ENCODE data around the gene SIDT2.
"Not testable (repeated sequence)": the region's sequence is repeated elsewhere in the genome, so short reads cannot be mapped to it uniquely, and the experiment has no call there.

SIDT2 gene

GRCh38 chr11:117205211-117205818 is 26.8 kb downstream of the SIDT2 start:
- DNase-seq: no peak

- DNase-seq: not testable (repeated sequence)
These were observed 27.6 kb downstream of the SIDT2 start for GRCh38 chr11:117206111-117206510.

DNA sequence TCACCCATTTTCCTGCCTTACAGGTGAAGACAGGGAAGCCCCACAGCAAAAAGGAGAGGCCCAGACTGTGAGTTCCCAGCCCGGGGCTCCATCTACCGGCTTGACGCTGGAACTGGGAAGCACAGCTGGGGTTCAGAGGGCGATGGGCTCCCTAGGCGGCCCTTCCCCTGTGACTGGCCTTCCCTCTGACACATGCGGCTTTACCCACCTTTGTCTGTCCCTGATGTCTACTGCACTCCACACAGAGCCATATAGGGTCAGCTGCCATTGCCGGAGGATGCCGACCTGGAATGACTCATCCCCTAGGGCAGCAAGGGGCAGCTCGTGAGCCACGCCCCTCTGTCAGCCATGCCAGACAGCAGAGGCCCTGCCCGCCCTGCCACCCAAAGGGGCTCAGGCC is 28.3 kb downstream of the SIDT2 start:
- DNase-seq: not testable (repeated sequence)

DNA sequence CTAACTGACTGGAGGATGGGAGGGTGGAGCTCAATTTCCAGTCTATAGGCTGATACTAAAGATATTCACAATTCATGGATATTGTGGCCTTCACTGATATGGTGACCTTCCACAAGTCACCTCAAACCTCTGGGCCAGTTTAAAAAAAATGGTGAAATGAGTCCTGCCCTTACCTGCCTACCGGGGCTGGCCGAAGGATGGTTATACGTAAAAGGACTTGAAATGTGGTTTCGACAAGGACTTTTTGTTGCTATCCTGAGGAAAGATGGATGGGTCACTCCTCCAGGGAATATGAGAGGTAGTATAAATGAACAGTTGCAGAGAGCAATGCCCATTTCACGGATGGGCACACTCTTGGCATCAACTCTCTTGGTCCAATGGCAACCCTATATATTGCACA is 28.9 kb downstream of the SIDT2 start:
- DNase-seq: not testable (repeated sequence)

GRCh38 chr11:117208710-117209109 is 30.2 kb downstream of the SIDT2 start:
- DNase-seq: not testable (repeated sequence)

DNA sequence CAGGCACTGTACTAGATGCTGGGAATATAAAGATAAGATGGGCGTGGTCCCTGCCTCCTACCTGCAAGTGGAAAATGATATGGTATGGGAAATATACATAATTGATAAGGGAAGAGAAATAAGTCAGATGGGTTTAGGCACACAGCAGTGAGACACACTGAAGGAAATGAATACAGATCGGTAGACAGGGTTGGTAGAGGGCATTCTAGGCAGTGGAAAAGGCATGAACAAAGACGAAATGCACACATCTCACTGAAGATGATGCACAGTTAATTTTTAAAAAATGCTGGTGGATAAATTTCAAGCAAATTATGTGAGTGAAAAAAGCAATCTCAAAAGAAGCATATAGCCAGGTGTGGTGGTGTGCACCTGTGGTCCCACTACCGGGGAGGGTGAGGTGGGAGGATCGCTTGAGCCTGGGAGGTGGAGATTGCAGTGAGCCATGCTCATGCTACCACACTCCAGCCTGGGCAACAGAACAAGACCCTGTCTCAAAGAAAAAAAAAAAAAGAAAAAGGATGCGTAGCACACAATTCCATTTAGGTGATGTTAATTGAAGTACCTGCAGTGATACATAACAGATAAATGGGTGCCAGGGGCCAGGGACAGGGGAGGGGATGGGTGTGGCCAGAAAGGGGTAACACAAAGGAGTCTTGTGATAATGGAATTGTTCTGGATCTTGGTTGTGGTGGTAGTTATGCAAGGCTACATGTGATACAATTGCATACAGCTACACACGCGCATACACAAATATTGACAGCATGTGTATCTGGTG is 31.0 kb downstream of the SIDT2 start:
- DNase-seq: not testable (repeated sequence)

- DNase-seq: no peak
These were observed 32.1 kb downstream of the SIDT2 start for GRCh38 chr11:117210620-117211019.

DNA sequence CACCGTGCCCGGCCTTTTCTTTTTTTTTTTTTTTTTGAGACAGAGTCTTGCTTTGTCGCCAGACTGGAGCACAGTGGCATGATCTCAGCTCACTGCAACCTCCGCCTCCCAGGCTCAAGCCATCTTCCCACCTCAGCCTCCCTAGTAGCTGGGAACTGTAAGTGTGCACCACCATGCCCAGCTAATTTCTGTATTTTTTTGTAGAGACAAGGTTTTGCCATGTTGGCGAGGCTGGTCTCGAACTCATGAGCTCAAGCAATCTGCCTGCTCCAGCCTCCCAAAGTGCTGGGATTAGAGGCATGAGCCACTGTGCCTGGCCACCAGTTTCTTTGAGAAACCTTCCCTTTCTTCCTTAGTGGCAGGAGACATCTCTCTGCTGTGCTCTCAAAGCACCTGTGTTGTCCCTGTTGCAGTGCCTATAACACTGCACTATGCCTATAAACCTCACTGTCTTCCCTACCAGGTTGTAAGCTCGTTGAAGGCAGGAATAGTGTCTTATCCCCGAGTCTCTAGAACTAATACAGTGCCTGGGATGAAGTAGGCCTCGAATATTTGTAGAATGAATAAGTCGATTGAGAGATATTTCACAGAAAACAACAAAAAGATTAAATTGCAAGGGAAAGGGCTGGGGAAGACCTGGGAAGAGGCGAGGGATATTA is 34.3 kb downstream of the SIDT2 start:
- no peak for DNase-seq

DNA sequence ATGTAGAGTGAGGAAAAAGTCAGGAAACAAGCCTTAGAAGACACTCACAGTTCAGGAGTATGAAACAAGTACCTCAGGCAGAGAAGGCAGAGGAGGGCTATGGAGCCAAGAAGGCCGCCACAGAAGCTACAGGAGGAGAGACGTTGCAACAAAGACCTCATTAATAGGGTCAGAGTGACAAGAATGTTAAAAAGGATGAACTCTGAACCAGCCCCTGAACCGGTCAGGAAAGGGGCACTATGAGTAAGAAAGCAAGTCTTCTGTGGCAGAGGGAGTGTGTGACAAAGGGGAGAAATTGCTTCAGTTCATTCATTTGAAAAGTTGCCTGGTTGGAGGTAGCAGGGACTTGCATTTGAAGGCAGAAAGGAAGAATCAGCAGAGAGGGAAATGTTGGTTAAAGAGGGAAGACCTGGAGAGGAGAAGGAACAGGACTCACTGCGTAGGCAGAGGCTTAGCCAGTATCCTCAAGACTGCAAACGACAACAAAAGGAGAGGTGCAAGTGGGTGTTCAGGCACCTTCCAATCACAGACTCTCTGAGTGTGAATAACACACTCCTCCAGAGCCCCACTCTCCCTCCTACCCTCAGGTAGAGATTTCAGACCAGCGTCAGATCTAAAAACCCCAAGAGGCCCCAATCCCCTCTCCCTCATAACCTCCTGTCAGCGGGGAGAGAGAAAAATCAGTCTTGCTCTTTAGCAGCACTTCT is 36.0 kb downstream of the SIDT2 start:
- no peak for DNase-seq

DNA sequence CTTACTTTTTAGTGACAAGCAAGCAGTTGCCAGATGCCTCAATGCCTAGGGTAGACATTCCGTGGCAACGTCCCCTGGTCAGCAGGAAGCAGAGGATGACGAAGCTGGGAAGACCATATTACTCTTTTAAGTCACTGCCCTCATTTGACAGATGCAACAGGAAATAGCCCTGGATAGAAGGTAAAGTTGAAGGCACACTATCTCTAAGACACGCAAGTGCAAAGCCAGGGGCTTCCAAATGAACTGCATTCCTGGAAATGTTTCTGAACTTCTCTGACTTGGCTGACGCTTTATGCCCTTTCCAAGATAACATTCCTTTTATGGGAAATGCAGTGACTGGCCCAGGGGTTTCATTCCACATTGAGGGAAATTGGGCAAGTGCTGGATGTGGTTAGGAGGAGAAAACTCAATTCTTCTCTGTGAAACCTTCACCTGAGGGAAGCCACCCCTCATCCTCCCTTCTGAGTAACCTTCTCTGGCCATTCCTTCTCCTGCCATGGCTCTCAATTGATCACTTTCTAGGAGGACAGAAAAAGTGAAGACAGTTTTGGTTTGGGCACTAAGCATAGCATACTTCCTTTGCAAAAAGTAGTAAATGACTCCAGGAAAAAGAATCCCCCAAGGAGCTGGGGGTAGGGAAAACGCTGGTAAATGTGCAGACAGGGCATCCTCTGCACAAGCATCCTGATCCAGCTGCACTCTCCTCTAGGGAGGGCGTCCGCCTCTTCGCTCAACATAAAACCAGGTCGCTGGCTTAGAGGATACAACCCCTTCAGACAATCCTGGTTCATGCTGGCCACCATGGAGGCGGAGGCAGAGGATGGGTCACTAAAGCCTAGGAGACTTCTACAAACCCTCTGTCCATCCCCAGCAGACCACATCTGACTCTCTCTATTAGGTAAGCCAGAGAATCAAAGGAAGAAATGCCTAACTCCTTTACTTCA is 38.9 kb downstream of the SIDT2 start:
- no peak for DNase-seq

GRCh38 chr11:117218133-117218915 is 39.8 kb downstream of the SIDT2 start:
- DNase-seq: no peak

GRCh38 chr11:117219001-117219400 is 40.5 kb downstream of the SIDT2 start:
- DNase-seq: no peak

DNA sequence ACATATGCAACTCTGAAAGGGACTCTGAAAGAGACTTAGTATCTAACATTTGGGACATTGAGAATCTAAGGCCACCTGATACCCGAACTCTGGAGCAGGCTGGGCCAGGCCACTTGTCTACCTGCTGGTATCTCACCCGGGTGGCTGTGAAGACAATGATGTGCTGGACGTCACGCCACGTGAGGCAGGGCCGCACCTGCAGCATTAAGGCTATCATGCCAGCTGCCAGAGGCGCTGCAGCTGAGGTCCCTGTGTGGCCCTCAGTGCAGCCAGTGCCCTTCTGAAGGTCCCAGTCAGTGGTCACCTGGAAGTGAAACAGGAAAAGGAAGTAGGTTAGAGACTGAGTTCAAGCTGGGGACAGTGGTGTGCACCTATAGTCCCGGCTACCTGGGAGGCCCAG is 40.9 kb downstream of the SIDT2 start:
- DNase-seq: no peak

GRCh38 chr11:117219995-117220394 is 41.5 kb downstream of the SIDT2 start:
- no peak for DNase-seq

- no peak for DNase-seq
These were observed 42.0 kb downstream of the SIDT2 start for GRCh38 chr11:117220568-117220967.

GRCh38 chr11:117220999-117221774 is 42.6 kb downstream of the SIDT2 start:
- no peak for DNase-seq

GRCh38 chr11:117221775-117222517 is 43.4 kb downstream of the SIDT2 start:
- DNase-seq: no peak

GRCh38 chr11:117222991-117223740 is 44.6 kb downstream of the SIDT2 start:
- no peak for DNase-seq
